HL-60 (cell line): ENCODE results near the gene WTIP.
"Not testable (repeated sequence)": the region's sequence is repeated elsewhere in the genome, so short reads cannot be mapped to it uniquely, and the experiment has no call there.

ENCODE experiments used
- DNase-seq, 2 experiments: peaks; one replicate each; pipeline ENCODE4 v3.0.0-alpha.2; 2010 to 2020; ENCODE audit warnings: low read depth in 1 of 2, low spot score in 1 of 2
- H3K27ac ChIP-seq: fragments of 250-450 bp; sonication (Bioruptor Pico); replicated peaks from 2 replicates; pipeline ENCODE4 v1.5.1; 2020; ENCODE audit warnings: mild to moderate bottlenecking, moderate library complexity
- H3K27me3 ChIP-seq: fragments of 250-450 bp; sonication (Bioruptor Pico); 2 replicates; pipeline ENCODE4 v1.5.1; 2021; ENCODE audit warnings: mild to moderate bottlenecking, moderate library complexity; ENCODE audit not compliant: insufficient read depth, poor library complexity, severe bottlenecking
- H3K4me3 ChIP-seq: replicated peaks from 2 replicates; pipeline ENCODE4 v1.5.1; 2011; ENCODE audit warnings: mild to moderate bottlenecking, control low read depth, low read length; ENCODE audit not compliant: insufficient read depth
- CTCF ChIP-seq: IDR thresholded peaks from one replicate; pipeline ENCODE4 v1.5.1; 2011; ENCODE audit warnings: low read length, control low read depth, inconsistent platforms; ENCODE audit not compliant: insufficient read depth
- GABPA ChIP-seq: IDR thresholded peaks from 2 replicates; pipeline ENCODE4 v1.6.1; 2012; ENCODE audit warnings: low read depth
- POLR2AphosphoS5 ChIP-seq: IDR thresholded peaks from 2 replicates; pipeline ENCODE4 v1.6.1; 2012; ENCODE audit warnings: low read depth
- REST ChIP-seq: IDR thresholded peaks from 2 replicates; pipeline ENCODE4 v1.6.1; 2012; ENCODE audit warnings: low read depth; ENCODE audit not compliant: insufficient replicate concordance
- SPI1 ChIP-seq: IDR thresholded peaks from 2 replicates; pipeline ENCODE4 v1.6.1; 2012; ENCODE audit warnings: low read depth, mild to moderate bottlenecking, borderline replicate concordance

The WTIP gene

GRCh38 chr19:34474233-34474989, 7.1 kb upstream of the WTIP start:
- H3K27ac ChIP-seq = peak overlapping the region; percentile 45; the same call in 1 of the 2 replicates
- no peak for TF ChIP-seq POLR2AphosphoS5
- no peak for TF ChIP-seq CTCF
- no peak for TF ChIP-seq GABPA
- TF ChIP-seq SPI1 = no peak
- TF ChIP-seq REST = no peak
- H3K27me3 ChIP-seq = no peaks in the 10 kb centered on the region
- no peak for DNase-seq
- H3K4me3 ChIP-seq = no peak overlapping the region

GRCh38 chr19:34475026-34475974, 6.3 kb upstream of the WTIP start:
- Histone ChIP-seq H3K27me3 (no peaks in the 10 kb centered on the region), H3K27ac (peak overlapping the region; percentile 45; the same call in 1 of the 2 replicates), H3K4me3 (no peak overlapping the region)
- DNase-seq = peak; percentile 30 to 55
- TF ChIP-seq POLR2AphosphoS5 = peak; percentile 49; the same call in 1 of the 2 replicates
- no peak for TF ChIP-seq SPI1

GRCh38 chr19:34475975-34476594, 5.5 kb upstream of the WTIP start:
- H3K4me3 ChIP-seq = no peak overlapping the region
- no peak for TF ChIP-seq GABPA
- TF ChIP-seq POLR2AphosphoS5 = no peak
- TF ChIP-seq SPI1 = no peak
- no peak for TF ChIP-seq CTCF
- TF ChIP-seq REST = no peak
- no peak for DNase-seq
- no peak overlapping the region for H3K27ac ChIP-seq
- H3K27me3 ChIP-seq = peaks cover 8% of the 10 kb centered on the region

- H3K27ac ChIP-seq, DNase-seq: not testable (repeated sequence)
- peaks cover 17% of the 10 kb centered on the region for H3K27me3 ChIP-seq
Observed at GRCh38 chr19:34478496-34478895, 3.1 kb upstream of the WTIP start.

More at GRCh38 chr19:34478496-34478895, 3.1 kb upstream of the WTIP start:
- H3K4me3 ChIP-seq = not testable (repeated sequence)
